Panc1 (cell line): ENCODE results near the gene SLC7A4.

Experiments used
- CTCF ChIP-seq: fragments of 450-650 bp; IDR thresholded peaks from 2 replicates; pipeline ENCODE4 v1.5.1; 2017; ENCODE audit warnings: mild to moderate bottlenecking
- POLR2AphosphoS5 ChIP-seq: IDR thresholded peaks from 2 replicates; pipeline ENCODE4 v1.6.1; 2012; ENCODE audit warnings: mild to moderate bottlenecking, low read depth, low read length, moderate library complexity
- REST ChIP-seq, 2 experiments: IDR thresholded peaks; 2 replicates each; pipeline ENCODE4 v1.6.1; 2011 to 2012; ENCODE audit warnings: low read depth in 2 of 2, control low read depth in 1 of 2, low read length in 1 of 2, mild to moderate bottlenecking in 1 of 2, moderate library complexity in 1 of 2; ENCODE audit not compliant: insufficient read depth in 1 of 2
- SIN3A ChIP-seq: IDR thresholded peaks from 2 replicates; pipeline ENCODE4 v1.6.1; 2012; ENCODE audit warnings: low read depth, mild to moderate bottlenecking, low read length, moderate library complexity, borderline replicate concordance; ENCODE audit not compliant: insufficient read depth
- TCF7L2 ChIP-seq: IDR thresholded peaks from 2 replicates; pipeline ENCODE4 v1.6.1; 2011; ENCODE audit warnings: mild to moderate bottlenecking, low read depth, low read length, inconsistent platforms

GRCh38 chr22:21030032-21030431, 2.3 kb downstream of the SLC7A4 start:
- TF ChIP-seq CTCF (no peak), REST (IDR thresholded peaks at IDR 0.05; ENCODE audit: insufficient read depth in 1 of 2, low read depth in 2 of 2, low read length in 1 of 2) (no peak), POLR2AphosphoS5 (no peak), TCF7L2 (no peak), SIN3A (no peak)
